COLO668 (cell line): ENCODE measurements around the gene PIP5K1B.
"Not testable (repeated sequence)": the region's sequence is repeated elsewhere in the genome, so short reads cannot be mapped to it uniquely, and the experiment has no call there.

Source experiments
- DNase-seq: peaks from one replicate; lab custom pipeline; 2025; ENCODE audit not compliant: unreplicated experiment; lab: John Stamatoyannopoulos, UW

PIP5K1B gene

DNA sequence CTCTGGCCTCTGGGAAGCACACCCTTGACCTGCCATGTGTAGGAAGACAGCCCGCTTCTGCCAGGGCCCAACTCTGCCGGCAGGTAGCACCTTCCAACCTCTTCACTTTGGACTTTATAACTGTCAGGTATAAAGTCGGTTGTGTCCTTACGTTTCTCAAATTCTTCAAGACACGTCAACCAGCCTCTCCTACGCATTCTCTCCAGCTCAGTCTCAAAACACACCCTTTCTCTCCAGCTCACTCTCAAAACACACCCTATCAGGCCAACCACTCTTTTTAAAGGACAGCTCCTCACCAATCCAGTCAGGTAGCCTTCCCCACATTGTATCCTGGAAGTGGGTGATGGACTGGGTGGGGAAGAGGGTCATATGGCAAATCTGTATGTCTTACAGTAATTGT lies 344.1 kb downstream of the PIP5K1B start:
- no peak for DNase-seq

DNA sequence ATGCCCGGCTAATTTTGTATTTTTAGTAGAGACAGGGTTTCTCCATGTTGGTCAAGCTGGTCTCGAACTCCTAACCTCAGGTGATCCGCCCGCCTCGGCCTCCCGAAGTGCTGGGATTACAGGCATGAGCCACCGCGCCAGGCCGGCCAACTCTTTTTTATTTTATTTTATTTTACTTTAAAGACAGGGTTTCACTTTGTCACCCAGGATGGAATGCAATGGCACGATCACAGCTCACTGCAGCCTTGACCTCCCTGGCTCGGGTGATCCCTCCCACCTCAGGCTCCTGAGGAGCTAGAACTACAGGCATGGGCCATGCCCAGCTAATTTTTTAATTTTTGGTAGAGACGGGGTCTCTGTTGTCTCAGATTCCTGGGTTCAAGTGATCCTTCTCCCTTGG lies 345.9 kb downstream of the PIP5K1B start:
- not testable (repeated sequence) for DNase-seq

DNA sequence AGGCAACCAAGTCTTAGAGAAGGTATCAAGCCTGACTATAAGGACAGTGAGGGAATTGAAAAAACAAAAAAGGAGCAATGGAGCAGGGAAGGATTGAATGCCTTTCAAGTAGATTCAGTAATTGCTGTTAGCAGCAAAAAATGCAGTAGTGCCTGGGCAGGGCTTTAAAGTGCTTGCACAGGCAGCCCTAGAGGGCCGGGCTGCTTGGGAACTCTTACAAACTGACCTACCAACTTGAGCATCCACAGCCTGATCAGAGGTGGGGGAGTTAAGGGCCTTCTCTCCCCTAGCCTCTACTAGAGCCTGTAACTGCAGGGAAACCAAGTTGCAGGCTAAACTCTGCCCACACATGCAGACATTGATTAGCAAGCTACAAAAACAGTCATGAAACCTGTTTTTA lies 349.9 kb downstream of the PIP5K1B start:
- no peak for DNase-seq

GRCh38 chr9:69056191-69056815 lies 351.3 kb downstream of the PIP5K1B start:
- no peak for DNase-seq

GRCh38 chr9:69058101-69058500 lies 353.1 kb downstream of the PIP5K1B start:
- no peak for DNase-seq
